Measurements from ENCODE around the gene GLIPR1L2.

The GLIPR1L2 gene

GRCh38 chr12:75389061-75389460 is 1.8 kb upstream of the GLIPR1L2 start:
- Histone ChIP-seq H3K9me3 (replicated peaks; ENCODE audit: insufficient read depth, low read length) (no peaks in the 10 kb centered on the region), H3K9me2 (replicated peaks; ENCODE audit: insufficient read depth, low read length) (no peaks in the 10 kb centered on the region), H3K79me2 (ENCODE audit: low read length) (0 out of 2 replicates have a peak, but pooled peaks cover 7% of the 10 kb centered on the region), H3K4me3 (ENCODE audit: low read length) (peak overlapping the region; percentile 85), H3K9ac (ENCODE audit: low read length) (peak overlapping the region; percentile 66; the same call in 1 of the 2 replicates), H3F3A (ENCODE audit: insufficient read depth, low read length) (peaks cover 24% of the 10 kb centered on the region), H3K4me2 (ENCODE audit: low read depth, low read length) (peak overlapping the region; percentile 90), H3K4me1 (ENCODE audit: low read length) (peaks cover 15% of the 10 kb centered on the region), H4K20me1 (ENCODE audit: insufficient read depth, low read length) (no peaks in the 10 kb centered on the region), H2AFZ (ENCODE audit: low read length) (peak overlapping the region; percentile 80), H3K36me3 (replicated peaks; ENCODE audit: insufficient read depth, low read length) (no peaks in the 10 kb centered on the region), H3K27me3 (replicated peaks; ENCODE audit: insufficient read depth, low read length) (no peaks in the 10 kb centered on the region), H3K27ac (ENCODE audit: low read length) (peak overlapping the region; percentile 85; the same call in 1 of the 2 replicates)
- DNase-seq, result no peak
- no peak for TF ChIP-seq EZH2 (optimal IDR thresholded peaks at IDR 0.05; ENCODE audit: low read depth, low read length)
- no peak for TF ChIP-seq CTCF (IDR thresholded peaks at IDR 0.05; ENCODE audit: low read length)
- TF ChIP-seq EZH2phosphoT487 (IDR thresholded peaks at IDR 0.05; ENCODE audit: low read length), result no peak

DNA sequence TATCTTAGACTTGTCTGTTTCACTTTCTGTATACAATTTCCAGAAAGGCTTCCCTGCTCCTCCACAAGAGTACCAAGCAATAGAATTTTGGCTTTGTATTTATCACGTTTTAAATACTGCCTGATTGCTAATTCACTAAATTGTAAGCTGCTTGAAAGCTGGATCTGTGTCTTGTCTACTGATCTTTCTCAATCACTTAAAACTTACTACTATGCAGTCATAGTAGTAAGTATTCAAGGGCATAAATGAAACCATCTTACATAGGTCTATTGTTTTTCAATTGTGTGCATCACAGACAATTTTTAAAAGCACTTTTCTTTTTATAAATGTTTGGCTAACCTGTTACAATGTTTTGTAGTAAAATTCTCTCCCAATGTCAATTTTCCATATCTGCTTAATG is 1.2 kb upstream of the GLIPR1L2 start:
- H4K20me1 ChIP-seq (ENCODE audit: insufficient read depth, low read length), result no peaks in the 10 kb centered on the region
- H3K79me2 ChIP-seq (ENCODE audit: low read length), result 0 out of 2 replicates have a peak, but pooled peaks cover 7% of the 10 kb centered on the region
- DNase-seq, result peak; percentile 20
- peaks cover 15% of the 10 kb centered on the region for H3K4me1 ChIP-seq (ENCODE audit: low read length)
- H3K9ac ChIP-seq (ENCODE audit: low read length), result peak overlapping the region; percentile 66; the same call in 1 of the 2 replicates
- H3K4me3 ChIP-seq (ENCODE audit: low read length), result peak overlapping the region; percentile 85
- H3K27ac ChIP-seq (ENCODE audit: low read length), result peak overlapping the region; percentile 85; the same call in 1 of the 2 replicates
- peaks cover 24% of the 10 kb centered on the region for H3F3A ChIP-seq (ENCODE audit: insufficient read depth, low read length)
- no peak for TF ChIP-seq EZH2 (optimal IDR thresholded peaks at IDR 0.05; ENCODE audit: low read depth, low read length)
- no peak for TF ChIP-seq CTCF (IDR thresholded peaks at IDR 0.05; ENCODE audit: low read length)
- no peak for TF ChIP-seq EZH2phosphoT487 (IDR thresholded peaks at IDR 0.05; ENCODE audit: low read length)
- H3K9me2 ChIP-seq (replicated peaks; ENCODE audit: insufficient read depth, low read length), result no peaks in the 10 kb centered on the region
- H3K4me2 ChIP-seq (ENCODE audit: low read depth, low read length), result peak overlapping the region; percentile 90
- H3K36me3 ChIP-seq (replicated peaks; ENCODE audit: insufficient read depth, low read length), result no peaks in the 10 kb centered on the region
- H2AFZ ChIP-seq (ENCODE audit: low read length), result peak overlapping the region; percentile 80
- no peaks in the 10 kb centered on the region for H3K27me3 ChIP-seq (replicated peaks; ENCODE audit: insufficient read depth, low read length)
- no peaks in the 10 kb centered on the region for H3K9me3 ChIP-seq (replicated peaks; ENCODE audit: insufficient read depth, low read length)

DNA sequence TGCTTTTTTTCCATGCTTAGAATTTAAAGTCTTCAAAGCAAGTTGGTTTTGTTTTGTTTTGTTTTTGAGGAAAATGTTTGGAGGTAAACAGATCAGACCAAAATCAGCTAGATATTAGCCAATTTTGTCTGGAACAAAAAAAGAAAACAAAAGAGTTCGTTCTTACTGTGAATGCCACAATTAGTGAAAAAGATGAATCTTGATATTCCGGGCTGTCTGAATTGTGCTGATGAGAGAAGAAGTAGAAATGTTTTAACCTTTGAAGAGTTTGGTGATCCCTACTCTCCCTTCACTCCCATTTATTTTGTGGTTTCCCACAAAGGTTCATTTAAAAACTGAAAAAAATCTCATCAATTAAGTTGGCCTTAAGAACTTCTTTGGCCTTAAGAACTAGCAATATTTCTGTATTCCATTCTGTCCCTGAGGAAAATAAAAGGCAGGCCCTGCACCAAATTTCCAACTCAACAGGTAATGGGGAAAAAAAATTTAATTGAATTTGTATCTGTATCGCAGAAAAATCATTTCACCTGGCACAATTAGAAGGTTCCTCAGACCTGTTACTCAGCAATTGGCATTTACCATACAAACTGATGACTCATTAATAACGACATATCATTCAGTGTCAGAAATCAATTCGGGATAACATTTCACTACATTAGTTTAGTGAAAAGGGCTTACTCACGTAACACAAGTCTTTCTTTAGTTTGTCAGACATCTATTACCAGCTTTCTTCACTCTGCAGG is 562 bp upstream of the GLIPR1L2 start:
- H3K4me2 ChIP-seq (ENCODE audit: low read depth, low read length), result peak overlapping the region; percentile 90
- H3K79me2 ChIP-seq (ENCODE audit: low read length), result 0 out of 2 replicates have a peak, but pooled peaks cover 7% of the 10 kb centered on the region
- DNase-seq, result peak; percentile 9
- no peaks in the 10 kb centered on the region for H3K36me3 ChIP-seq (replicated peaks; ENCODE audit: insufficient read depth, low read length)
- no peaks in the 10 kb centered on the region for H3K9me3 ChIP-seq (replicated peaks; ENCODE audit: insufficient read depth, low read length)
- H3F3A ChIP-seq (ENCODE audit: insufficient read depth, low read length), result peaks cover 24% of the 10 kb centered on the region
- no peaks in the 10 kb centered on the region for H3K27me3 ChIP-seq (replicated peaks; ENCODE audit: insufficient read depth, low read length)
- TF ChIP-seq CTCF (IDR thresholded peaks at IDR 0.05; ENCODE audit: low read length), result no peak
- TF ChIP-seq EZH2 (optimal IDR thresholded peaks at IDR 0.05; ENCODE audit: low read depth, low read length), result no peak
- no peak for TF ChIP-seq EZH2phosphoT487 (IDR thresholded peaks at IDR 0.05; ENCODE audit: low read length)
- H4K20me1 ChIP-seq (ENCODE audit: insufficient read depth, low read length), result no peaks in the 10 kb centered on the region
- peak overlapping the region; percentile 66 for H3K9ac ChIP-seq (ENCODE audit: low read length)
- peak overlapping the region; percentile 85 for H3K4me3 ChIP-seq (ENCODE audit: low read length)
- peaks cover 15% of the 10 kb centered on the region for H3K4me1 ChIP-seq (ENCODE audit: low read length)
- H3K9me2 ChIP-seq (replicated peaks; ENCODE audit: insufficient read depth, low read length), result no peaks in the 10 kb centered on the region
- peak overlapping the region; percentile 80 for H2AFZ ChIP-seq (ENCODE audit: low read length)
- H3K27ac ChIP-seq (ENCODE audit: low read length), result peak overlapping the region; percentile 85; the same call in 1 of the 2 replicates

Measured in MM.1S (cell line).